SIG-M5 (cell line): ENCODE results near the gene PRUNE2.
"Not testable (repeated sequence)": the region's sequence is repeated elsewhere in the genome, so short reads cannot be mapped to it uniquely, and the experiment has no call there.

Experiments
- DNase-seq: peaks from one replicate; lab custom pipeline; 2025; lab: John Stamatoyannopoulos, UW

PRUNE2 gene

DNA sequence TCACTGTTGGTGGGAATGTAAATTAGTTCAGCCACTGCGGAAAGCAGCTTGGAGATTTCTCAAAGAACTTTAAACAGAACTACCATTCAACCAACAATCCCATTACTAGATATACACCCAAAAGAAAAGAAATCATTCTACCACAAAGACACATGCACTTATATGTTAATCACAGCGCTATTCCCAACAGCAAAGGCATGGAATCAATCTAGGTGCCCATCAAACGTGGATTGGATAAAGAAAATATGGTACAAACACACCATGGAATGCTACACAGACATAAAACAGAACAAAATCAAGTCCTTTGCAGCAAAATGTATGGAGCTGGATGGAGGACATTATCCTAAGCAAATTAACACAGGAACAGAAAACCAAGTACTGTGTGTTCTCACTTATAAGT lies 42.1 kb downstream of the PRUNE2 start:
- DNase-seq, result no peak

DNA sequence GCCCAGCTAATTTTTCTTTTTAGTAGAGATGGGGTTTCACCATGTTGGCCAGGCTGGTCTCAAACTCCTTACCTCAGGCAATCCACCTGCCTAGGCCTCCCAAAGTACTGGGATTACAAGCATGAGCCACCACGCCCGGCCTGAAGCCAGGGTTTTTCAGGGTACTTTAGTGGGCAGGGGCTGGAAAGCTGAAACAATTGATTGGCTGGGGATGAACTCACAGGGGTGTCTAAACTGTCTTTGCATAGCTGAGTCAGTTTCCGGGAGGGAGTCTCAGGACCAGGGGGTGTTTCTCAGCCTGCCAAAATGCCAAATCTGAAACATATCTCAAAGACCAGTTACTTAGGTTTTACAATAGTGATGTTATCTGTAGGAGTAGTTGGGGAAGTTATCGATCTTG lies 46.1 kb downstream of the PRUNE2 start:
- DNase-seq, result no peak

- not testable (repeated sequence) for DNase-seq
Measured at GRCh38 chr9:76858248-76858647, 47.7 kb downstream of the PRUNE2 start.

- DNase-seq, result no peak
Measured at GRCh38 chr9:76856016-76856415, 49.9 kb downstream of the PRUNE2 start.

DNA sequence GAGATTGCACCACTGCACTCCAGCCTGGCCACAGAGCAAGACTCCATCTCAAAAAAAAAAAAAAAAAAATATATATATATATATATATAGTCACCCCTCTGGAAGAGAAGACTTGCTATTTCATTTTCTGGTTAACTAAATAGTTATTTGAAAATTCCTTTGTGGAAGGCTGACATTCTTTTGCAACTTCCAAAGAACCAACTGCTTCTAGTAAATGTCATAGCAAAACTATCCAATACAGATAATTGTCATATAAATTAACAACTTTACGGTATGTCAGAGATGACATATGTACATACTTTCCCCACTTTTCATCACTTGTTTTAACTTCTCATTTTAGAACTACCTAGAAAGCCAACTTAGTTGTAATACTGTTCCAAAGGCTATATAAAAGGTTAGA lies 50.9 kb downstream of the PRUNE2 start:
- no peak for DNase-seq

- no peak for DNase-seq
Measured at GRCh38 chr9:76852026-76852425, 53.9 kb downstream of the PRUNE2 start.

DNA sequence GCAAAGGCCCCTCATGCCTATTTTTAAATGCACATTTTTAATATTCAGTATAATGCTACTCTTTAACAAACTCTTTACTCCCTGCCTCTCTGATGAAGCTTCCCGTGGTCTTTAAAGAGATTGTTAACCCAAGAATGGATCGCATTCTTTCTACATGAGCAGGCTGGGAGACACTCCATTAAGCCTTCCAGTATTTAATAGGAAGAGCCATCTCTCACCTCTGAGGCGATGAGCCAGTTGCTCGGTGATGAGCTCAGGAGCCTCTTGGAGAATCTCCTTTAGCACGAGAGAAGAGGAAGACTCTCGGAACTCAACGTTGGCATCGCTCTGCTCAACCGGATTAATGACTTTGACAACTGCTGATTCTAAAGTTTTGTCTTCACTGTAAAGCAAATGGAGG lies 59.6 kb downstream of the PRUNE2 start:
- no peak for DNase-seq

GRCh38 chr9:76845254-76845653 lies 60.7 kb downstream of the PRUNE2 start:
- DNase-seq, result no peak

GRCh38 chr9:76835571-76836283 lies 70.2 kb downstream of the PRUNE2 start:
- DNase-seq, result no peak

- no peak for DNase-seq
Measured at GRCh38 chr9:76828447-76828846, 77.5 kb downstream of the PRUNE2 start.

GRCh38 chr9:76827296-76828080 lies 78.4 kb downstream of the PRUNE2 start:
- DNase-seq, result no peak

DNA sequence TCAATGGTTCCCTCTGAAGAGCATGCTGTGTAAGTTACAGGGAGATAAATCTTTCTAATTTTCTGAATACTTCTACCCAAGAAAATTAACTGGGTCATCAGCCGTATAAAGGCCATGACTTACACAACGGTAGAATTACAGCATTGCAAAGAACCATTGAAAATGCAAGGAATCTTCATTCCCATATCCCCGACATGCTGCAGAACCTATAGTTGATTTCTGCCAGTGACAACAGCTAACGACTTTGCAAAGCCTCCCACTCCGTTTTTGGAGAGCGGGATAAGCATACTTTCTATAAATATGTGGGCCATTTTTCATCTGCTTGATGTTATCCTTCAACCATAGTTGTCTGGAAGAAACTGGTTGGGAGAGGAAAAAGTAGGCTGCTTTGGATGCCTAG lies 85.5 kb downstream of the PRUNE2 start:
- no peak for DNase-seq

GRCh38 chr9:76818271-76818670 lies 87.6 kb downstream of the PRUNE2 start:
- DNase-seq, result no peak

GRCh38 chr9:76817489-76817888 lies 88.4 kb downstream of the PRUNE2 start:
- DNase-seq, result no peak

DNA sequence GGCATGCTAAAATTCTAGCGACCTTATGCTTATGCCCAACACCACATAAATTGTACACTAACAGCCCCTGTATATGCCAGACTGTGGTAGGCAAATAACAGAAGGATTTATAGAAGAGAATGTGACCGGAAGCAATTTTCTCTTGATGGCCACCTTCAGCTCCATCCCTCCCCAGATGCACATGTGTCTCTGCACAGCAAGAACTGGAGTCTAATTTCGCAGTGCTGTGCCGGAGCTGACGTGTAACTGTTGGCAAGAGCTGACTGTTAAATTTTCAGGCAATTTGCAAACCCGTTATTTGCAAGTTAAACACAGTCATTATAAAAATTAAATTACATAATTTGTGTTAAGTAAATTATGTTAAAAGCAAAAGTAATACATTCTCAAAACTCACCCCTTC lies 93.3 kb downstream of the PRUNE2 start:
- no peak for DNase-seq

DNA sequence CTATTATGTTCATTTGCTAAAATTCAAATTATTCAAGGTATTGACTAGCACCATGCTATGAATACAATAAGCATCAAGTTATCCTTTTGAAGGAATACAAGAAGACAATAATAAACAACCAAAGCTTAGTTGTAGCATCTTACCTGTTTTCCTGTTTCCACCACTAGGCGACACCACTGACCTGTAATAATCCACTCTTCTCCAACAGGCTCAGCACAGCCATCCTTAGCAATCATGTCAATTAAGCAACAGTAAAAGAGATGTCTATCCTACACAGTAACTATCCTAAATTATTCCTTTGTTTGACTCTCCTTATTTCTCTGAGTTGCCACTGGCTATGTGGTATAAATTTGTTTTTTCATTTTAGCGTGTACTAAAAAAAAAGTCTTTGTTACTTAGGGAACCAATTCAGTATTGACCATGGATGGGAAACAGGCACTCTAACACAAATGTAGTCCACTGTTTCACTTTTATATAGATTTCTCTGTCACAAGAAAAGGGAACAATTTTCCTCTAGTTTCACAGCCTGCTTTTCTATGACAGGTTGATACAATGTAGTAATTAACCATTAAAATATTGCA lies 95.4 kb downstream of the PRUNE2 start:
- no peak for DNase-seq

GRCh38 chr9:76808636-76809035 lies 97.3 kb downstream of the PRUNE2 start:
- DNase-seq, result no peak

- no peak for DNase-seq
Measured at GRCh38 chr9:76803762-76804161, 102.2 kb downstream of the PRUNE2 start.

- no peak for DNase-seq
Measured at GRCh38 chr9:76803083-76803482, 102.8 kb downstream of the PRUNE2 start.

DNA sequence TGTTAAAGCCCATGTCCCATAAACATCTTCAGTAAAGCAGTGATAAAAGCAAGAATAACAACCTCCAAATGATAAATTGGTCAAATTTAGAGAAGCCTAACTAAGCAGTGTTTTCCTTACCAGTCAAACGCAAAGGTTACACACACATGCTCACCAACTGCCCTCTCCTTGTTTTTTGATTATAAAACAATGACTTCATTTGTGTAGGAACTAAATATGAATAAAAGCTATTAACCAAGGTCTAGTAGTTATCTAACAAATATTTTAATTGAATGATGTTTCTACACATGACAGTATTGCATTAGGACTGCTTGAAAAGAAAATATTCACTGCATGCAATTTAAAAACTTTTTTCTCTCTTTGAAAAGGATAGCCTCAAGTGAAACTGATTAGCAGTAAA lies 105.0 kb downstream of the PRUNE2 start:
- DNase-seq, result no peak

DNA sequence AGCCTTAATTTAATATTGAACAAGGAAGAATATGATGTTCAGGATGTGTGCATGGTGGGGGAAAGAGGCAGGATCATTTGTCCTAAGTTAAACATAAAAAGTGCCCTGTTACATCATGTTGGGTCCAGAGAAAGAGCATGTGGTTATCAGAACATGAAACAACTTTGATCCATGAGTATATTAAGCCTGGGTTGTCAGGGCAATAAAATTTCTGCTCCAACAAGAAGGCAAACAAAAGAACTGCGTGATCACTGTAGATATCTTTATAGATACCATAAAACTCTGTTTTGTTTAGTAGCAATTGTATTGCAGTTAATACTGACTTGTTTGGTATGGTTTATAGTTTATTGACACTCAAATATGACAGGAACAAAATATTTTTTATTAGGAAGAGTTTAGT lies 106.4 kb downstream of the PRUNE2 start:
- no peak for DNase-seq

- no peak for DNase-seq
Measured at GRCh38 chr9:76798527-76798926, 107.4 kb downstream of the PRUNE2 start.

DNA sequence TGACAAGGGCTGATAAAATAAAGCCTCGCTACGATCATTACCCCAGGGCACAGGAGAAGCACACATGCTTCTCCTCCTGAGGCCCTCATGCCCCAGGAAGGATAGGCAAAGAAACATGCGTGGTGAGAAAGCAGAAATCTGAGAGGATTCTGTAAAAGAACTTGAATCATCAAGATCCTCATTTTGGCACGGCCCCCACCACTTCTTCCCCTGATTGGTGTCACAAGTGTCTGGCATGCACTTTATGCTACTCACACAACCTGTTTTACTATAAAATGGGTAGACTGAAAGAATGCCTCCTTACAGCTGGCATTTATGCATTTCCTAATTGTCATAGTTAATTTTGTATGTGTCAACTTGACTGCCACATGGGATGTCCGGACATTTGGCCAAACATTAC lies 109.6 kb downstream of the PRUNE2 start:
- no peak for DNase-seq
